Tibial nerve (tissue), 4 donors: ENCODE measurements around the gene DUOX2.

Source experiments
- EP300 ChIP-seq, 2 donors: sonication (generic); formaldehyde crosslinking; IDR thresholded peaks; one replicate each; pipeline ENCODE4 v1.6.1; 2017; ENCODE audit warnings: antibody characterized with exemption in 2 of 2, mild to moderate bottlenecking in 1 of 2
- POLR2A ChIP-seq, 2 donors: fragments of 450-650 bp; IDR thresholded peaks; one replicate each; pipeline ENCODE4 v1.6.1; 2017; ENCODE audit warnings: antibody characterized with exemption in 2 of 2, mild to moderate bottlenecking in 2 of 2, moderate library complexity in 2 of 2
- TF ChIP-seq, protein P1 (sequence below), 5 experiments: fragments of 200-600 bp in 3 of 5; fragments of 450-650 bp in 2 of 5; sonication (generic) in 3 of 5; IDR thresholded peaks; one replicate each; pipeline ENCODE4 v1.5.1; 2016 to 2019; ENCODE audit warnings: antibody characterized with exemption in 5 of 5, mild to moderate bottlenecking in 3 of 5, moderate library complexity in 2 of 5

DNA sequence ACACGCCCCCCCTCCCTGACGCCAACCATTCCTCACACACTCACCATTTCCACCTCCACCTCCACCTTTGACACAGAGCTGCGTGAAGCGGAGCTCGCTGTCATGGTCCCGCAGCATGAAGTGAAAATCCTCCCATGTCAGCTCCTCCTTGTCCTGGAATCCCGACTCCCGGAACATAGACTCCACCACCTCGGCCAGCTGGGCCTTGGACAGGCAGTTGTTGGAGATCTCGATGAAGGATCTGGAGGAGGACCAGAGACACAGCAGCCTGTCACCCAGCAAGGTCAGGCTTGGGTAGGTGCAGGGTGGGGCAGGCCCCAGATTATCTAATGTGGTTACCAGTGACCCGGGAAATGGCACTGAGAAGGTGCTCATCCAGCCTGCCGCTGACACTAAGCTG lies 12.2 kb downstream of the DUOX2 start:
- TF ChIP-seq, protein P1, sequence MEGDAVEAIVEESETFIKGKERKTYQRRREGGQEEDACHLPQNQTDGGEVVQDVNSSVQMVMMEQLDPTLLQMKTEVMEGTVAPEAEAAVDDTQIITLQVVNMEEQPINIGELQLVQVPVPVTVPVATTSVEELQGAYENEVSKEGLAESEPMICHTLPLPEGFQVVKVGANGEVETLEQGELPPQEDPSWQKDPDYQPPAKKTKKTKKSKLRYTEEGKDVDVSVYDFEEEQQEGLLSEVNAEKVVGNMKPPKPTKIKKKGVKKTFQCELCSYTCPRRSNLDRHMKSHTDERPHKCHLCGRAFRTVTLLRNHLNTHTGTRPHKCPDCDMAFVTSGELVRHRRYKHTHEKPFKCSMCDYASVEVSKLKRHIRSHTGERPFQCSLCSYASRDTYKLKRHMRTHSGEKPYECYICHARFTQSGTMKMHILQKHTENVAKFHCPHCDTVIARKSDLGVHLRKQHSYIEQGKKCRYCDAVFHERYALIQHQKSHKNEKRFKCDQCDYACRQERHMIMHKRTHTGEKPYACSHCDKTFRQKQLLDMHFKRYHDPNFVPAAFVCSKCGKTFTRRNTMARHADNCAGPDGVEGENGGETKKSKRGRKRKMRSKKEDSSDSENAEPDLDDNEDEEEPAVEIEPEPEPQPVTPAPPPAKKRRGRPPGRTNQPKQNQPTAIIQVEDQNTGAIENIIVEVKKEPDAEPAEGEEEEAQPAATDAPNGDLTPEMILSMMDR (IDR thresholded peaks at IDR 0.05), result no peak
- TF ChIP-seq POLR2A (IDR thresholded peaks at IDR 0.05) (no peak), EP300 (IDR thresholded peaks at IDR 0.05) (no peak)
